Measurements from ENCODE around the gene OTUD7B.

Gene OTUD7B

GRCh38 chr1:149888247-149888998 is 122.1 kb downstream of the OTUD7B start (continued):
- TF ChIP-seq PRDM10 (tag by site-specific recombination; IDR thresholded peaks at IDR 0.05) = peak; percentile 89
- peak; percentile 88 for TF ChIP-seq ZNF335 (tag by site-specific recombination; conservative IDR thresholded peaks at IDR 0.05)
- TF ChIP-seq ZNF214 (tag by site-specific recombination; IDR thresholded peaks at IDR 0.05; ENCODE audit: borderline replicate concordance) = no peak
- no peak for TF ChIP-seq KLF7 (tag by site-specific recombination; IDR thresholded peaks at IDR 0.05; ENCODE audit: borderline replicate concordance)
- no peak for TF ChIP-seq SETDB1 (IDR thresholded peaks at IDR 0.05; ENCODE audit: insufficient read length, low read length)
- peak; percentile 65 for TF ChIP-seq SP7 (tag by site-specific recombination; IDR thresholded peaks at IDR 0.05)
- no peak; the same call in none of the 2 replicates for TF ChIP-seq ZNF501 (tag by site-specific recombination; IDR thresholded peaks at IDR 0.05)
- peak; percentile 74 for TF ChIP-seq ZXDB (tag by site-specific recombination; IDR thresholded peaks at IDR 0.05)
- no peak for TF ChIP-seq ZNF521 (tag by site-specific recombination; IDR thresholded peaks at IDR 0.05)
- TF ChIP-seq ZNF223 (tag by site-specific recombination; IDR thresholded peaks at IDR 0.05) = no peak
- TF ChIP-seq OVOL3 (tag by site-specific recombination; IDR thresholded peaks at IDR 0.05) = no peak
- no peak for TF ChIP-seq PRDM1 (tag by site-specific recombination; IDR thresholded peaks at IDR 0.05)
- no peak for TF ChIP-seq HIC1 (tag by site-specific recombination; IDR thresholded peaks at IDR 0.05)
- no peak for TF ChIP-seq ZNF830 (tag by site-specific recombination; IDR thresholded peaks at IDR 0.05; ENCODE audit: low read depth)
- no peak for TF ChIP-seq ZFP3 (tag by site-specific recombination; IDR thresholded peaks at IDR 0.05; ENCODE audit: low read depth)
- TF ChIP-seq EGR2 (tag by site-specific recombination; IDR thresholded peaks at IDR 0.05; ENCODE audit: low read depth) = peak; percentile 32; the same call in 1 of the 2 replicates
- no peak for TF ChIP-seq ZNF433 (tag by site-specific recombination; IDR thresholded peaks at IDR 0.05; ENCODE audit: low read depth)
- no peak for TF ChIP-seq PBX3 (CRISPR knock-in tag; IDR thresholded peaks at IDR 0.05)
- TF ChIP-seq ZNF24 (tag by site-specific recombination; IDR thresholded peaks at IDR 0.05) = peak; percentile 61; the same call in 1 of the 2 replicates
- peak; percentile 68 for TF ChIP-seq KLF10 (tag by site-specific recombination; IDR thresholded peaks at IDR 0.05)
- TF ChIP-seq ZNF626 (tag by site-specific recombination; IDR thresholded peaks at IDR 0.05) = no peak
- TF ChIP-seq GFI1B (tag by site-specific recombination; IDR thresholded peaks at IDR 0.05) = no peak
- no peak for TF ChIP-seq ZFP41 (tag by site-specific recombination; IDR thresholded peaks at IDR 0.05; ENCODE audit: borderline replicate concordance)
- no peak for TF ChIP-seq ZNF184 (tag by site-specific recombination; IDR thresholded peaks at IDR 0.05)
- TF ChIP-seq ZNF155 (tag by site-specific recombination; IDR thresholded peaks at IDR 0.05) = no peak
- no peak for TF ChIP-seq ZNF248 (tag by site-specific recombination; IDR thresholded peaks at IDR 0.05)
- TF ChIP-seq ZNF558 (tag by site-specific recombination; IDR thresholded peaks at IDR 0.05) = no peak
- TF ChIP-seq ZNF121 (tag by site-specific recombination; IDR thresholded peaks at IDR 0.05) = no peak
- no peak for TF ChIP-seq ZNF350 (tag by site-specific recombination; IDR thresholded peaks at IDR 0.05)
- peak; percentile 97 for TF ChIP-seq ZEB2 (tag by site-specific recombination; IDR thresholded peaks at IDR 0.05)
- TF ChIP-seq ZNF280D (tag by site-specific recombination; IDR thresholded peaks at IDR 0.05) = no peak
- peak; percentile 70 for TF ChIP-seq YY1 (tag by site-specific recombination; IDR thresholded peaks at IDR 0.05)
